GM21619 (cell line): ENCODE data around the gene ETFB.
"Not testable (repeated sequence)": the region's sequence is repeated elsewhere in the genome, so short reads cannot be mapped to it uniquely, and the experiment has no call there.

Experiments
- ATAC-seq: cut with Tn5 transposase; IDR thresholded peaks from one replicate; pipeline ENCODE4 v1.9.1; 2021; ENCODE audit not compliant: unreplicated experiment

The ETFB gene

DNA sequence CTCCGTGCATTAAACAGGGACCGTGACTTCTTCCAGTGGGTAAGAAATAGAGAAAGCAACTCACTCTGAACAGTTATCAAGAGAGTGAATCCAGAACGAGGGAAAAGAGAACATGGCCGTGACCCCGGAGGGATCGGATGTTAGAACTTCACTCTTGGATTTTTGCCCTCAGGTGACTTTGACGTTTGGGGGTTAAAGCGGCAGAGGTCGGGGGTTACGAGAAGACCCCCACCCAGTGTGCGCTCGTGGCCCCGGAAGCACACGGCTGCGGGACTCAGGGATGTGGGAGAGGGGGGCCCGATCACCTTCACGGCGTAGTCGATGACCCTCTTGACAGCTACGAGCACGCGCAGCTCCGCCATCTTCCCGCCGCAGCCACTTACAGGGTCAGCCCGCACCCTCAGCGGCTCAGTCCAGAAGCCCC, at the start of gene ETFB:
Gene ETFB, minus strand, starts transcription at position 424 of the 424 bp plus-strand sequence. Its CDS starts 62 bp downstream, at position 362.
- no peak for ATAC-seq

DNA sequence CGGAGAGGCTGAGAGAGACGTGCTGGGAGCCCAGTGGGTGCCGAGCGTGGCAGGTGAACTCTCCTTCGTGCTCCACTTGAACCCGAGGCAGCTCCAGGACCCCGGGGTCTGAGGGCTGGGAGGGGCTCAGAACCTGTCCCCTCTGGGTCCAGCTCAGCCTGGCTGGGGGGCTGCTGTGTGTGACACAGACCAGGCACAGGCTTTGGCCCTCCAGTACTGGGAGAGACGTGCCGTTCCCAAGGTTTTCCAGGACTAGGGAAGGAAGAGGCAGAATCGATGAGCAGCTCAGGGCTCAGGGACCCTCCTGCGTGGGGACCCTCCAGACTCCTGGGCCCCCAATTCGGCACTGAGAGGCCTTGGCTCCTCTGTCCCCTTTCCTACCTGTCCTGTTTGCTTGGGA, 49.0 kb upstream of the ETFB start:
- ATAC-seq, result no peak

DNA sequence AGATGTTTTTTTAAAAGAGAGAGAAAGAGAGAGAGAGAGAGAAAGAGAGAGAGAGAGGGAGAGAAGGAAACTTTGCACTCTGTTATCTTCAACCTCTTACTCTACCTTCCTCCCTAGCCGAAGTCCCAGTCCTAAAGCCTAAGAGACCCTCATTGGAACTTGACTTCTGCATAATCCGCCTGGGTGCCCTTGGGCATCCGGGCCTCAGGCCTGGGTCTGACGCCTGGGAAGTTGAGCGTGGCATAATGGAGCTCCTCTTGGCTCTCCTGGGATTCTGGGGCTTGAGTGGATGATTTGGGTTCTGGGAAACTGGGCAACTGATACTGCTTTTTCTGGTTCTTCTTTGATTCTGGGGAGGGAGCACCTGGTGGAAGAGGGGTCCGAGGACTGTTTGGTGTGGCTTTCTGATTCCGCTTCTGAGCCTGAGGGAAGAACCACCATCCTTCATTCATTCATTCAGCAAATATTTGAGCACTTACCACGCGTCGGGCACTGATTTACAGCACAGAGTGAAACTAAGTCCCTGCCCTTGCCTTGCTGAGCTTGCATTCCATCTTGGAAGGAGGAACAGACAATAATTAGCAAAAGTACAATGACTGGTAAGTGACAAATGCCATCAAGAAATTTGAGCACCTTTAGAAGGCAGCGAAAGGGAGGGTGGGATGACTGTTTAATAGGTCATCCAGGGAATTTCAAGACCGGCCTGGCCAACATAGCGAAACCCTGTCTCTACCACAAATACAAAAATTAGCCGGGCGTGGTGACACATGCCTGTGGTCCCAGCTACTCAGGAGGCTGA, 45.0 kb upstream of the ETFB start:
- no peak for ATAC-seq

DNA sequence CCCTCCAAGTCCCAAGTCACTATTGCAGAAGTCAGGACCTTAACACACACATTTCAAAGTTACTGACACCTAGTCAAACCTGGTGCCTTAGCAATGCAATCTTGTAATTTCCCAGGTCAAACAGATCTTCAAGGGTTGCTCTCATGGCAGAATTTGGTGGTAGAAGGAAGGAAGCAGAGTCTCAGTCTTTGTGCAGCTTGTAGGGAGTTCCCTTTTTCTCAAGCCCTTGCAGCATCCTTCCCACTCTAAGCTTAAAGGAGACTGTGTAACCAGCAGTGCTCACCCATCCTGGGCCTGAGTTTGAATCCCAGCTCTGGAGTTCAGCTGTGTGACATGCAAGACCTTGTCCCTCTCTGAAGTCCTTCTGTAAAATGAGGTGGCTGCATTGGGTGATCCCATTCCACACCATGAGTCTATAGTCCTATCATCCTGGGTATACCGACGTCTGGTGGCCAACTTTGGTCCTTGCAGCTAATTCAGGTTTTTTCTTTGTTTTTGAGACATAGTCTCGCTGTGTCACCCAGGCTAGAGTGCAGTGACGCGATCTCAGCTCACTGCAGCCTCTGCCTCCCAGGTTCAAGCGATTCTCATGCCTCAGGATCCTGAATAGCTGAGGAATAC, 41.4 kb upstream of the ETFB start:
- no peak for ATAC-seq

DNA sequence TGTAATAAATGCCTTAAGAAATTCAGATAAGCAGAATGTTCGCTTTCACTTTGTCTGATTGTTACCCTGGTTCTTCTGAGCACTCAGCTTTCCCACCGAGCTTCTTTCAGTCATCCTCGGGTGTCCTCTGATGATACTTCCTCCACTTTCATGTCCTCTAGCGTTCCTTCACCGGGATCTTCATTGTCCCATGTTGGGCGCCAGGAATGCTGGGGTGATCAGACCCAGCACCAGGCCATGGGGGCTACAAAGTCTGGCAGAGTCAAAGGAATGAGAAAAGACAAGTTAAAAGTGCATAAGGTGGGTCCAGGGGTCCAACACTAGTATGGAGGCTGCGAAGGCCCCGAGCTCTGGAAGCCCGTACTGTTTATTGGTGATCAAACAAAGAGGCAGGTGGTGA, 35.9 kb upstream of the ETFB start:
- no peak for ATAC-seq

DNA sequence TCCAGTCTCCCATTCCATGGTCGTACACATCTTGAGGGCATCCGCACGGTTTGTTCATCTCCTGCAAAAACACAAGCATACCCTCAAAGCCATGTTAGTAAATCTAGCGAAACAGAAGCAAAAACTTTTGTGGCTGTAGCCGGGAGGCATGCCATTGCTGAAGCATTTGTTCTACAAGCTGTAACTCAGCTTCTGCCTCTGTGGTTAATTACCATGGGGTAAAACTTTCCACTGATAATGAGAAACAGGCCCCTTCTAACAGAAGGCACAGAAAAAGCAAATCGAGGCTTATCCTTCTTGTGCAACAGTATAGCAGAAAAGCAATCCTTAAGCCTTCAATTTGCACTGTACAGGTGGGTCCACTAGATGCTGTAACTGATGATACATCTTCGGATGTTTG, 33.7 kb upstream of the ETFB start:
- not testable (repeated sequence) for ATAC-seq

DNA sequence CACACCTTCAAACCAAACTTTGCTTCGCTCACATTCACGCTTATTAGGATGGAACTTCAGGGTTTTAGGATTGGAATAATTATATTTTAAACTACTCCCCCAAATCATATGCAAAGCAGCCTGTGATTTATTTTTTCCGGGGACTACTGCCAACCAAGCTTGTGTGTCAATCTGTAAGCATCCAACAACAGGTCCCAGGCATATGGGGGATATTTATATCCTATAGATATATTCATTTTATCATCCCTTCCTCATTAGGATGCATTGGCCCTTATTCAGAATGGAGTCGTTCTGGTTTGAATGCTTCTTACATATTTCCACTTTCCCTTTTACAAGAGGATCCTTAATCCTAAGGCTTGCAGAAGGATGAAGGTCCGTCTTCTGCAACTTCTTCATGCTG, 33.0 kb upstream of the ETFB start:
- no peak for ATAC-seq

DNA sequence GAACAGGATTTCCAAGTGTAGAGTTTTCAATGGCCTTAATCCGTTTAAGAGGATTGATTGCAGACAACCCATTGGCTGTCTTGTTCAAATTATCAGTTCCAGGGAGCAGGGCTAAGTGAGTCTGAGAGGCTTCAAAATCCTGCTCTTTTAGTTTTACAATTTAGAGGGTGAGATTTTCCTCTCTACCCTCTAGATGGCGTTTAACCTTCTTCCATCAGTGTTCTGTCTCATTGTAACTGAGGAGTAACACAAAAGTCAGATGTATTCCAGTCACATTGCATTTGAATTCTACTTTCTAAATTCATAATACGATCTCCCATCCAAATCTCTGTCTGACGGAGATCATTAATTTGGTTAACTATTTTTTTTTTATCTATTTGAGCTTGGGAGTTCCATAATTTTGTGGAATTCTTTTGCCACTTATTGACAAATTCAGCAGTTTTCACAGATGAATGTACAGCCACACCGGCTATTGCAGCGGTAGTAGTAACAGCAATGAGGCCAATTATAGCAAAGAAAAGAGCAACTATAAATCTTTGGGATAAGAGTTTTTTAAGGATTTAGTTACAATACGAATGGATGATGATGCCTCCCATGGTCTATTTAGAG, 32.0 kb upstream of the ETFB start:
- ATAC-seq, result no peak

DNA sequence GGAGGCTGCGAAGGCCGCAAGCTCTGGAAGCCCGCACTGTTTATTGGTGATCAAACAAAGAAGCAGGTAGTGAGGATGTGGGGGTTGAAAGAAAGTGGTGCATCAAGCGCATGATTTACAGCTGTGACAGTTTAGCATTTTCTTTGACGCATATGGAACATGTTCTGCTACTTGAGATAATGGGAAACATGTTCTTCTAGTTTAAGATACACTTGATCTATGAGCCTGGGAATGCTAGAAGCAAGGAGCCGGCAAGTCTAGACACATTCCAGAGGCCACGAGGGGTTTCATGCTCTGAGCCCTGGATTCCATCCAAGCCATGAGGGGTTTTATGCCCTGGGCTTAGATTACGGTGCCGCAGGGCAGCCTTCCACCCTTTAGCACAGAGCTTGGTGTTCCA, 31.3 kb upstream of the ETFB start:
- not testable (repeated sequence) for ATAC-seq

DNA sequence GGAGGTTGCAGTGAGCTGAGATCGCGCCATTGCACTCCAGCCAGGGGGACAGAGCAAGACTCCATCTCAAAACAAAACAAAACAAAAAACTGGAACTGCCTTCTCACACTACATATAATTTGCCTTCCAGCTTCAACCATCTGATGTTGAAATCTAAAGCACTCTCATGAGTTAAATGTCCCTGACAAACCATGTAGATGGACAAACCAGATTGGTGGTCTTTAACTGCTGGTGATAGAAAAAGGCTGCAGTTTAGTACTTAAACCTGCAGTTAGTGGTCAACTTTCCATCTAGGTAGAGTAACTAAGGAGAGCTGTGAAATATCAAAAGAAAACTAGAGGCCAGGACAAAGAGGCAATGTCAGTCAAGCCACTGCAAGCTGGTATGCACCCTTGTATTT, 30.0 kb upstream of the ETFB start:
- ATAC-seq, result no peak

DNA sequence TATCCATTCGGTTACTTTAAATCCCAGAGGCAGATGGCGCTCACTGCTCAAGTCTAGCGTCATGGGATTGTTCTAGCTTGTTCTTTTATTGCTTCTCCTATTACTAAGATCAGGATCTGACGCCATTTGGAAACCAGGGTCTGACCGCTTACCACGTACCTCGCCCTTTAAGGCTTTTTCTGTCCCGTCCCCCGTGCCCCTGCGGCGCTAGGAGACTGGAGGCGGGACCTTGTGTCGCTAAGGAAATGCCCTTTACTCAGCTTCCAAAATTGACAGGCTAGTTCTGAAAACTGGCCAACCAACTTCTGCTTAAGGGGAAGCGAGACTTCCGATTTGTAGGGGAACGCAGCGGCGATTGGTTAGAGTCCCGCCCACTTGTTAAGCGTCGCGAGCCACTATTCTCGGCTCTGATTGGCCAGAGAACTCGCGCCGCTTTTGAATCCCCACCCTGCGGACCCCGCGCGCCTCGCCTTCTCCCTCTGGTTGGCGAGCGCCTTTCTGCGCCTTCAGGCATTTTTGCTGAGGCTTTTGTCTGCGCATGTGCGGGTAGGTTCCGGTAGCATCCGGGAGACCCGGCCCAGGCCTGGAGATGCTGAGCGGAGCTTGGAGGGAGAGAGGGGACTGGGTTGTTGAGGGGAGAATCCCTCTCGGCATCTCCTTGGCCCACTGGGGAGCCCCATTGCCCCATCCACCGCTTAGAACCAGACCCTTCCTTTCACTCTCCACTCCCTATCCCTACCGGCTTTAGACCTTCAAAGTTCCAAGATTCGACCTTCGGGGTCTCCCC, 28.1 kb upstream of the ETFB start:
- peak; percentile 81 for ATAC-seq

DNA sequence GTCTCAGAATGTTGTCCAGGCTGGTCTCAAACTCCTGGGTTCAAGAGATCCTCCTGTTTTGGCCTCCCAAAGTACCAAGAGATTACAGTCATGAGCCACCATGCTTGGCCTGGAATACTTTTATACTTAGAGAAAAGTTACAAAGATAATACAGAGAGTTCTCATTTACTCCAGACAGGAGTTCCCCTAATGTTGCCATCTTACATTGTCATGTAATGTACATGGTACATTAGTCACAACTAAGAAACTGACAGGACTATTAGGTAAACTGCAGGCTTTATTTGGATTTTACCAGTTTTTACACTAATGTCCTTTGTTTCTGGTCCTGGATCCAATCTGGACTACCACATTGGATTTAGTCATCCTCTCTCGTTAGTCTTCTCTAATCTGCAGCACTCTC, 26.5 kb upstream of the ETFB start:
- no peak for ATAC-seq

DNA sequence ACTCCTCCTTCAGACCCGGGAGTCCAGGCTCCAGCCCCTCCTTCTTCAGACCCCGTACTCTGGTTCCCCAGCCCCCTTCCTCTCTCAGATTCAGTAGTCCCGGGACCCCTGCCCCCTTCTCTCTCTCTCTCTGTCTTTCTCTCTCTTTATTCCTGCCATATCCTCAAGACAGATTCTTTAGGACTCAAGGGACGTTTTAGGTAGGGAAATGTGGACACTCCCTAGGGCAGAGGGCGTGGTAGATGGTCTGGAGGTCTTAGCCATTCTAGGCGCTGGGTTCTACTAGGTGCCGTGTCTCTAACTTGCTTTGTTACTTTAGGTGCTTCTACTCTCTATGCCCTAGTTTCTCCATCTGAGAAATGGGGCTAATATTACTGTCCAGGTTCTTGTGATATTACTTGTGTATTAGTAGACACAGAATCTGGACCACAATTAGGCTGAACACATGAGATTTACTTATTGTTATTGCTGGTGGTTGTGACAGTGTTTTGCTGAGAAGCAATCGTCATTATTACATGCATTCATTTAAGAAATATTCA, 25.0 kb upstream of the ETFB start:
- ATAC-seq, result no peak

DNA sequence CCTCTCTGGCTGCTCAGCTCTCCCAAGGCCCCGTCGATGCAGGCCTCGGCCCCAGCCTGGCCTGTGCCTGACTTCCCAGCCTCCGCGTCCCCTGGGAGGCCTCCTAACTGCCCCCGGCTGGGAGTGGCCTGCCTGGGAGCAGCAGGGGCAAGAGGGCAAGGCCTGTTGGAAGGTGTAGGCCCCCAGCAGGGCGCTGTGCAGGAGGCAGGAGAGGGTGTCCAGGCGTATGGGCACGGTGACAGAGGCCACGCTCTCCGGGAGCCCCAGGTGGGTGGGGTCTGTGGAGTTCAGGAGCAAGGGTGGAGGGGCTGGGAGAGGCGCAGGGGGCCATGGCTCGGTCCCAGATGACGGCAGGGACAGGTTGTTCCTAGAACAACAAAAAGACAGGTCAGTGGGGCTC, 23.0 kb upstream of the ETFB start:
- no peak for ATAC-seq

DNA sequence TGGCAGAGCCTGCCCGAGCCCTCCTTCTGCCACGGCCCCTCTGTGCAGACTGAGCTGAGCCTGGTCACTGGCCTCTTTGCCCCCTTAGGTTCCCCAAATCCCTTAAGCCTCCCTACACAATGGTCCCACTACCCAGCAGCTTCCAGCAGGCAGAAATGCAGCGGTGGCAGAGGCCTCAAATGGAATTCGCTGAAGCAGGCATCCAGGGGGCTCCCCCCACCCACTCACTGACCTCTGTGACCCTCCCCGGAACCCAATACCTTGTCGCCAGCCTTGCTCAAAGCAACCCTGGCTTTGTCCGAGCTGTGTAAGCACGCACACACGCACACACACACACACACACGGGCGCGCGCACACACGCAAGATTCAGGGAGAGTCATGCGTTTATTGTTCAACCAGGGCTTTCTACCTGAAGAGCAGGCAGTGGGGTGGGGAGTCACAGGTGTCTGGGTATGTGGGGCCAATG, 21.8 kb upstream of the ETFB start, which contains the start of gene LIM2:
Gene LIM2, minus strand, starts transcription at position 51 of the 466 bp plus-strand sequence. CDS start 531 bp downstream, outside the sequence.
- no peak for ATAC-seq

DNA sequence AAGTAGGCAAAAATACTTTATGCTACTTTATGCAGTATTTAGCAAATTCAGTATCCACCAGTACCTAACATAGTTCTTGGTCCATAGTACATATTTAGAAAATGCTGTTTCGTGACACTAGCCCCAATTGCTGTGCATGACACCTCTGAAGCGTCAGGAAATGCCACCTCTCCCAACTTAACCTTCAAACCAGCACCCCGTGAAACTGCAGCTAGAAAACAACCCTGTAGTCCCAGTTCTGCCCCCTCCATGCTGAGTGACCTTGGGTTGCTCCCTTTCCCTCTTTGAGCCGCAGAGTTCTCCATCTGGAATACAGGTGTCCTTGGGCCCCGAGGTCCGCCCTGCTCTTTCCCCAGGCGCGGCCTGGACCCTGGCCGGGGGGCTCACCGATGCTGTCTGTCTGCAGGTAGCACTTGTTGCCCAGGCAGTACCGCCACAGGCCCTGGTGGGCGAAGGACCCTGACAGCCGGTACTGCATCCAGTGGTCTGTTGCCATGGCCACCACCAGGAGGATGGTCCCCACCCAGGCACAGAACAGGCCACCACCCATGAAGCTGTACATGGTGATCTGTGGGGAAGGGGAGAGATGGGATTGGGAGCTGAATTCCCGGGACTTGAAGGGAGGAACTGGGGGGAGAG, 20.8 kb upstream of the ETFB start:
- ATAC-seq, result no peak

DNA sequence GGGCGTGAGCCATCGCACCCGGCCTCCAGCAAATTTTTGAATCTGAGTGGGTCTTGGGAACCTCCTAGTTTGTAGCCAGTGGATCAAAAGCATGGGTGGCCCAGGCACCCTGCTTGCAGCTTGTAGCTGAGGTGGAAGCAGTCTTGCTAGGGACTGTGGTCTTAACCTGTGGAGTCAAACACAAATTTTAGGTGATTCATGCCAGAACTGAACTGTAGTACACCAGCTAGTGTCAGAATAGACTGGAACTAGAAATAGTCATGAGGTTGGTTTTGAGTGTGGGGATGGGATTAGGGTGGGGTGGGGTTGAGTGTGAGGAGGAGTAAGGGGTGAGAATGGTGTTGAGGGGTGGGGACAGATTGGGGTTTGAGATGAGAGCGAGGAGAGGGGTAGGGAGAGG, 15.8 kb upstream of the ETFB start:
- ATAC-seq, result no peak

DNA sequence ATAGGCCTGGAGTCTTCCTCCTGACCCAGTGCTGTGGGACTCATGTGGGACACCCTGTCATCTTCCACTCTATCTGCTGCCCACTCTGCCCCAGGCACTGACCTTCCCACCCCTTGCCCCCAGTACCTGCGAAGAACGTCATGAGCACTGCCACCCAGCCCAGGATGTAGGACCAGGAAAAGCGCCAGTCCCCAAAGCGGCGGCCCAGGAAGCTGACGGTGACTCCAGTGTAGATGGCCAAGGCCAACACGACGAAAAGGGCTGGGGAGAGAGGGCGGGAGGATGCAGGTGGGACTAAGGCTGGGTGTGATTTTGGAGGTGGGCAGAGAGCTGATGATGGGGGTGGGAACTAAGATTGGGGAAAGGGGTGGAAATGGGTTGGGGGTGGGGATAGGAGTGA, 14.2 kb upstream of the ETFB start:
- no peak for ATAC-seq

DNA sequence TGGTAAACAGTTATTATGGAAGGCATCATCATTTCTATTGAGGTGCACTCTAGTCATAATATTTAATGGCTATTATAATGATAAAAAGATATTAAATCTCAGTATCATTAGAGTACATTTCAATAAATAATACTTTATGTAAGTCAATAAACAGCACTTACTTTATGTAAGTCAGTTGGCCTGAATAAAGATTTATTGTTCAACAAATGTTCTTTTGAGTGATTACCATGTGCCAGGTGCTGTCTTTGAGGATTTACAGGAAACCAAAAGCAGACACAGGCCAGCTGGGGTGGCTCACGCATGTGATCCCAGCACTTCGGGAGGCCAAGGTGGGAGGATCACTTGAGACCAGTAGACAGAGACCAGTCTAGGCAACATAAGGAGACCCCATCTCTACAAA, 11.2 kb upstream of the ETFB start:
- no peak for ATAC-seq

DNA sequence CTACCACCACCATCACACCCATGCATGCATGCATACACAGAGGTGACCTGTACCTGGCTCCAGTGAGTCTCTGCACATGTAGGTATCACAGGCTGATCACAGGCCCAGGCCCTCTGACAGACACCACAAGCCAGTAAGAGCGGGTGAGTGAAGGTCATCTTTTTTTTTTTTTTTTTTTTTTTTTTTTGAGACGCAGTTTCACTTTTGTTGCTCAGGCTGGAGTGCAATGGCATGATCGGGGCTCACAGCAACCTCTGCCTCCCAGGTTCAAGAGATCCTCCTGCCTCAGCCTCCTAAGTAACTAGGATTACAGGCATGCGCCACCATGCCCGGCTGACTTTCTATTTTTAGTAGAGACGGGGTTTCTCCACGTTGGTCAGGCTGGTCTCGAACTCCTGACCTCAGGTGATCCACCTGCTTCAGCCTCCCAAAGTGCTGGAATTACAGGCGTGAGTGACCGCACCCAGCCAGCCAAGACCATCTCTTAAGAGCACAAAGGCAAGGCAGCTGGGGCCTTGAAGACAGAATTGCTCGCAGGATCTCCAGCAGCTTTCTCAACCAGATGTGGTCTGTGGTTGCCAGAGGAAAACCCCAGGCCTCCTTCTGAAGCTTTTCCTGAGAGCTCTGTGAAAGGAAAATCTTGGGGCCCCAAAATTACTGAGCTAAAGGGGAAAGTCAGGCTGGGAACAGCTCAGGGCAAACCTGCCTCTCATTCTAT, 9.5 kb upstream of the ETFB start:
- no peak for ATAC-seq
